ENCODE data around the gene ADAMTS8. TPM values are rescaled to one million over a fixed set of nuclear protein-coding genes. Genes with fewer than 3 reads are reported as not detected.

The ADAMTS8 gene
- total and polyA plus RNA-seq, 11 donors: 0.12 to 2.8 (median 0.87) TPM

- intact Hi-C loops (cut with DNase I): loop anchor here in 4 of 10 donors (1.0 to 10.0 kb wide), 4 partner anchors 429 to 549 kb away; no protein-coding TSS in a partner anchor
- 84 to 93% (median 86%) methylated on average over 4 of the region's 4 CpGs for WGBS, 4 donors
- no peak for ATAC-seq
Observed at GRCh38 chr11:130433357-130433756, 4.9 kb upstream of the ADAMTS8 start.

GRCh38 chr11:130431801-130432200 is 3.4 kb upstream of the ADAMTS8 start:
- intact Hi-C loops (cut with DNase I): loop anchor here in 5 of 10 donors (1.0 to 10.0 kb wide), 4 partner anchors 462 to 550 kb away; no protein-coding TSS in a partner anchor
- peaks cover 0 to 37% (median 18%) of the 10 kb centered on the region in 12 donors for H3K4me1 ChIP-seq

More at GRCh38 chr11:130433357-130433756, 4.9 kb upstream of the ADAMTS8 start:
- no peak for DNase-seq
- Histone ChIP-seq H3K36me3 (no peaks in the 10 kb centered on the region), H3K27me3 (peaks cover 0 to 30% (median 0%) of the 10 kb centered on the region in 9 donors), H3K4me3 (no peak overlapping the region), H3K27ac (no peak overlapping the region), H3K4me1 (peaks cover 0 to 22% (median 10%) of the 10 kb centered on the region in 12 donors), H3K9me3 (no peaks in the 10 kb centered on the region)
- no peak for TF ChIP-seq POLR2A (IDR thresholded peaks at IDR 0.05)
- no peak for TF ChIP-seq CTCF (IDR thresholded peaks at IDR 0.05)

GRCh38 chr11:130431331-130431773 is 2.9 kb upstream of the ADAMTS8 start:
- ATAC-seq: peak in 3 of 4 donors; percentile 32 to 56 (median 53)
- H3K36me3 ChIP-seq: no peaks in the 10 kb centered on the region
- DNase-seq: peak; percentile 55 to 77 (median 62)
- H3K4me1 ChIP-seq: peaks cover 0 to 41% (median 19%) of the 10 kb centered on the region in 12 donors
- no peaks in the 10 kb centered on the region for H3K9me3 ChIP-seq
- no peak for TF ChIP-seq POLR2A (IDR thresholded peaks at IDR 0.05)
- TF ChIP-seq CTCF (IDR thresholded peaks at IDR 0.05): peak; percentile 51 to 75 (median 67)
- intact Hi-C loops (cut with DNase I): loop anchor here in 5 of 10 donors (1.0 to 10.0 kb wide), 4 partner anchors 463 to 551 kb away; no protein-coding TSS in a partner anchor
- H3K27me3 ChIP-seq: peaks cover 0 to 49% (median 11%) of the 10 kb centered on the region in 9 donors
- H3K27ac ChIP-seq: no peak overlapping the region
- H3K4me3 ChIP-seq: no peak overlapping the region
- WGBS, 4 donors: 15 to 42% (median 17%) methylated on average over 9 to 10 of the region's 10 CpGs

More at GRCh38 chr11:130431801-130432200, 3.4 kb upstream of the ADAMTS8 start:
- peaks cover 0 to 44% (median 7%) of the 10 kb centered on the region in 9 donors for H3K27me3 ChIP-seq
- no peak overlapping the region for H3K4me3 ChIP-seq
- DNase-seq (peak in 1 of 5 donors; percentile 7), ATAC-seq (no peak)
- H3K9me3 ChIP-seq: no peaks in the 10 kb centered on the region
- H3K27ac ChIP-seq: no peak overlapping the region
- WGBS, 4 donors: 46 to 56% (median 49%) methylated on average over 3 of the region's 3 CpGs
- H3K36me3 ChIP-seq: no peaks in the 10 kb centered on the region
- TF ChIP-seq POLR2A (IDR thresholded peaks at IDR 0.05): no peak
- TF ChIP-seq CTCF (IDR thresholded peaks at IDR 0.05): no peak

GRCh38 chr11:130429983-130430382 is 1.6 kb upstream of the ADAMTS8 start:
- no peak for ATAC-seq
- Histone ChIP-seq H3K27ac (no peak overlapping the region), H3K36me3 (no peaks in the 10 kb centered on the region), H3K4me3 (no peak overlapping the region), H3K4me1 (peaks cover 0 to 32% (median 14%) of the 10 kb centered on the region in 12 donors), H3K9me3 (no peaks in the 10 kb centered on the region), H3K27me3 (peaks cover 0 to 55% (median 12%) of the 10 kb centered on the region in 9 donors)
- TF ChIP-seq CTCF (IDR thresholded peaks at IDR 0.05) (no peak), POLR2A (IDR thresholded peaks at IDR 0.05) (no peak)
- WGBS, 4 donors: 48 to 74% (median 66%) methylated on average over 3 of the region's 3 CpGs
- intact Hi-C loops (cut with DNase I): loop anchor here in 7 of 10 donors (2.0 to 10.0 kb wide), 6 partner anchors 38 to 552 kb away; no protein-coding TSS in a partner anchor
- DNase-seq: no peak

All from heart left ventricle (tissue), 16 donors.